ENCODE data around the gene TGM3. TPM values are rescaled to one million over a fixed set of nuclear protein-coding genes. Genes with fewer than 3 reads are reported as not detected.

The TGM3 gene
- total RNA-seq, 1 experiment from 2014 or later: not detected

- no peak for DNase-seq
- no peaks in the 10 kb centered on the region for H3K4me1 ChIP-seq (replicated peaks; ENCODE audit: insufficient read depth)
- ChIA-PET POLR2A (ENCODE audit: unreplicated experiment) (interaction anchor here (0.7 kb wide), 1 partner anchor 502 kb away, joined by 11 read pairs; no protein-coding TSS in a partner anchor), CTCF (interaction anchor here (0.6 kb wide), 1 partner anchor 428 kb away, joined by 5 read pairs; no protein-coding TSS in a partner anchor)
- H3K27me3 ChIP-seq (ENCODE audit: insufficient read depth, low read depth): 0 out of 2 replicates have a peak, but pooled peaks cover 5% of the 10 kb centered on the region
- no peaks in the 10 kb centered on the region for H3K9me2 ChIP-seq (ENCODE audit: insufficient read depth)
- no peak for TF ChIP-seq CTCF (conservative IDR thresholded peaks at IDR 0.05)
- no peak for TF ChIP-seq EZH2 (IDR thresholded peaks at IDR 0.05; ENCODE audit: low read depth)
- H3K9me3 ChIP-seq (ENCODE audit: insufficient read depth, low read depth): no peaks in the 10 kb centered on the region
- intact Hi-C loops (cut with micrococcal nuclease; ENCODE audit: unreplicated experiment): no loop called here
- H3K79me2 ChIP-seq (ENCODE audit: low read depth): no peaks in the 10 kb centered on the region
- no peak overlapping the region for H2AFZ ChIP-seq
- no peaks in the 10 kb centered on the region; the same call in 1 of the 2 replicates for H4K20me1 ChIP-seq (ENCODE audit: insufficient read depth)
- H3K36me3 ChIP-seq (ENCODE audit: low read depth): no peaks in the 10 kb centered on the region
- no TSS peak for BruUV-seq (replicated peaks)
- H3F3A ChIP-seq (ENCODE audit: insufficient read depth, low read depth): no peaks in the 10 kb centered on the region
- no peak overlapping the region for H3K4me3 ChIP-seq
- H3K27ac ChIP-seq: no peak overlapping the region
- no peak overlapping the region for H3K4me2 ChIP-seq
Measured at GRCh38 chr20:2301164-2301622, 5.4 kb downstream of the TGM3 start.

GRCh38 chr20:2302384-2303060 is 6.7 kb downstream of the TGM3 start:
- no peaks in the 10 kb centered on the region for H3K36me3 ChIP-seq (ENCODE audit: low read depth)
- ChIA-PET POLR2A (ENCODE audit: unreplicated experiment) (no interaction called here), CTCF (interaction anchor here (0.5 kb wide), 1 partner anchor 141 kb away, joined by 6 read pairs; no protein-coding TSS in a partner anchor)
- no peak overlapping the region for H2AFZ ChIP-seq
- no peaks in the 10 kb centered on the region for H3K4me1 ChIP-seq (replicated peaks; ENCODE audit: insufficient read depth)
- no peaks in the 10 kb centered on the region for H3K79me2 ChIP-seq (ENCODE audit: low read depth)
- no peaks in the 10 kb centered on the region for H3K9me2 ChIP-seq (ENCODE audit: insufficient read depth)
- H3K27me3 ChIP-seq (ENCODE audit: insufficient read depth, low read depth): 0 out of 2 replicates have a peak, but pooled peaks cover 5% of the 10 kb centered on the region
- H4K20me1 ChIP-seq (ENCODE audit: insufficient read depth): no peaks in the 10 kb centered on the region; the same call in 1 of the 2 replicates
- H3K9me3 ChIP-seq (ENCODE audit: insufficient read depth, low read depth): no peaks in the 10 kb centered on the region
- no TSS peak for BruUV-seq (replicated peaks)
- no peak overlapping the region for H3K27ac ChIP-seq
- H3F3A ChIP-seq (ENCODE audit: insufficient read depth, low read depth): no peaks in the 10 kb centered on the region
- intact Hi-C loops (cut with micrococcal nuclease; ENCODE audit: unreplicated experiment): no loop called here
- no peak overlapping the region for H3K4me2 ChIP-seq
- H3K4me3 ChIP-seq: no peak overlapping the region
- no peak for DNase-seq
- no peak for TF ChIP-seq CTCF (conservative IDR thresholded peaks at IDR 0.05)
- TF ChIP-seq EZH2 (IDR thresholded peaks at IDR 0.05; ENCODE audit: low read depth): no peak

- ChIA-PET CTCF (no interaction called here), POLR2A (ENCODE audit: unreplicated experiment) (no interaction called here)
- H3K4me3 ChIP-seq: no peak overlapping the region
- TF ChIP-seq CTCF (conservative IDR thresholded peaks at IDR 0.05): no peak
- TF ChIP-seq EZH2 (IDR thresholded peaks at IDR 0.05; ENCODE audit: low read depth): no peak
- H3K4me1 ChIP-seq (replicated peaks; ENCODE audit: insufficient read depth): no peaks in the 10 kb centered on the region
- 0 out of 2 replicates have a peak, but pooled peaks cover 5% of the 10 kb centered on the region for H3K27me3 ChIP-seq (ENCODE audit: insufficient read depth, low read depth)
- no peaks in the 10 kb centered on the region for H3K9me3 ChIP-seq (ENCODE audit: insufficient read depth, low read depth)
- no peaks in the 10 kb centered on the region for H3F3A ChIP-seq (ENCODE audit: insufficient read depth, low read depth)
- H3K79me2 ChIP-seq (ENCODE audit: low read depth): no peaks in the 10 kb centered on the region
- no peak overlapping the region for H3K27ac ChIP-seq
- intact Hi-C loops (cut with micrococcal nuclease; ENCODE audit: unreplicated experiment): no loop called here
- H3K9me2 ChIP-seq (ENCODE audit: insufficient read depth): no peaks in the 10 kb centered on the region
- no peak for DNase-seq
- H3K4me2 ChIP-seq: no peak overlapping the region
- no TSS peak for BruUV-seq (replicated peaks)
- H3K36me3 ChIP-seq (ENCODE audit: low read depth): no peaks in the 10 kb centered on the region
- H2AFZ ChIP-seq: no peak overlapping the region
- no peaks in the 10 kb centered on the region; the same call in 1 of the 2 replicates for H4K20me1 ChIP-seq (ENCODE audit: insufficient read depth)
Measured at GRCh38 chr20:2303673-2304072, 7.9 kb downstream of the TGM3 start.
